Measurements from ENCODE around the gene SLC16A1. TPM values are rescaled to one million over a fixed set of nuclear protein-coding genes. Genes with fewer than 3 reads are reported as not detected.

Gene SLC16A1
- total and polyA plus RNA-seq, 2 of the 8 experiments (the other 6 are each of a cell fraction or from before 2014, with no cell fraction given) = 435 to 545 TPM

DNA sequence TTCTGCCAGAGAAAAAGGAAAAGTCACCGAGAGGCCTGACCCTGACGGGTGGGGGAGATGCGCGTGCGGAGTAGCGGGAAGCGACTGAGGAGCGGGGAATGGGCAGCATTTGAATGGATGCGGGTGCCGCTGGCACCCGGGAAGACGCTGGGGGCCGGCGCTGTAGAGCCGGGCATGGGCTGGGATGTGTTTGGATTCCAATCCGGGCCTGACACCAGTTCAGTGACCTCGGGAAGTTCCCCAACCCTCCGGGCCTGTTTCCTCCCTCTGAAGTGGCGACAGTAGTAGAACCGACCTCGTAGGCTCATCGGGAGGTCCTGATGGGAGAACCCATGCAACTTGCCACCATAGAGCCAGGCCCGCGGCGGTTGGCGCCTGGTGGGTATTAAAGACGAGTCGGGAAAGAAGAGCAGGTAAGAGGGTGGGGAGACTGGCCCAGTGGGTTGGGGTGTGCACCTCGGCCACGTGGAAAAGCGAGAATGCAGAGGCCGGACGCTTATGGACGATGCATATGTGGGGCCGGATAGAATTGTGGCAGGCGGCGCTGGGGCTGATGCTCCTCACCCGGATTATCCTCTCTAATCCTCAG is 642 bp upstream of the SLC16A1 start:
- H3K4ac ChIP-seq (replicated peaks; ENCODE audit: insufficient read length, low read depth, low read length) = no peak overlapping the region
- H4K91ac ChIP-seq (replicated peaks; ENCODE audit: insufficient read length, low read length) = peak overlapping the region; percentile 79
- peak overlapping the region; percentile 77 to 87 for H3K4me2 ChIP-seq (ENCODE audit: insufficient read depth in 1 of 2, low read depth in 2 of 2, low read length in 2 of 2)
- no peak overlapping the region for H2BK15ac ChIP-seq (ENCODE audit: low read length)
- H3K18ac ChIP-seq (ENCODE audit: extremely low read depth, low read length) = peak overlapping the region; percentile 97
- peak overlapping the region; percentile 51; the same call in 1 of the 2 replicates for H2BK12ac ChIP-seq (ENCODE audit: low read depth, low read length)
- no peak overlapping the region for H3K14ac ChIP-seq (ENCODE audit: insufficient read length)
- peak overlapping the region; percentile 81 to 95 (median 90) for H3K4me3 ChIP-seq (ENCODE audit: extremely low read depth in 1 of 4, insufficient read depth in 2 of 4, low read depth in 3 of 4, low read length in 4 of 4)
- no peak for FAIRE-seq
- peaks cover 13% of the 10 kb centered on the region for H3K23me2 ChIP-seq (ENCODE audit: low read depth, low read length)
- H3K9me3 ChIP-seq (ENCODE audit: insufficient read depth in 2 of 2, low read depth in 1 of 2, low read length in 1 of 2) = no peaks in the 10 kb centered on the region
- peak overlapping the region; percentile 99 for H4K5ac ChIP-seq (ENCODE audit: insufficient read length, low read depth, low read length)
- CTCF ChIA-PET (ENCODE audit: partially characterized antibody) = interaction anchor here (0.9 to 1.5 kb wide), 2 partner anchors 86 kb away, joined by 4 read pairs; no protein-coding TSS in a partner anchor
- H2BK120ac ChIP-seq (replicated peaks; ENCODE audit: low read depth, low read length) = peak overlapping the region; percentile 84
- no peak overlapping the region for H2BK20ac ChIP-seq (ENCODE audit: low read length)
- H2AK5ac ChIP-seq (ENCODE audit: low read depth, low read length) = no peak overlapping the region
- TF ChIP-seq, protein P1, sequence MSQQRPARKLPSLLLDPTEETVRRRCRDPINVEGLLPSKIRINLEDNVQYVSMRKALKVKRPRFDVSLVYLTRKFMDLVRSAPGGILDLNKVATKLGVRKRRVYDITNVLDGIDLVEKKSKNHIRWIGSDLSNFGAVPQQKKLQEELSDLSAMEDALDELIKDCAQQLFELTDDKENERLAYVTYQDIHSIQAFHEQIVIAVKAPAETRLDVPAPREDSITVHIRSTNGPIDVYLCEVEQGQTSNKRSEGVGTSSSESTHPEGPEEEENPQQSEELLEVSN (IDR thresholded peaks at IDR 0.05) = peak; percentile 40
- no peak for TF ChIP-seq TEAD4 (IDR thresholded peaks at IDR 0.05; ENCODE audit: low read depth, low read length)
- TF ChIP-seq KDM4A (IDR thresholded peaks at IDR 0.05; ENCODE audit: low read depth, low read length, severe bottlenecking) = peak; percentile 12
- 0 out of 2 replicates have a peak, but pooled peaks have one; percentile 7 for TF ChIP-seq KDM5A (IDR thresholded peaks at IDR 0.05; ENCODE audit: low read length)
- no peak for DNase-seq (ENCODE audit: low read depth in 1 of 2, low spot score in 2 of 2)
- peaks cover 47 to 98% of the 10 kb centered on the region in 2 experiments for H3K79me2 ChIP-seq (ENCODE audit: control insufficient read depth in 1 of 2, insufficient read depth in 2 of 2, low read length in 2 of 2)
- no peaks in the 10 kb centered on the region for H3K79me1 ChIP-seq (ENCODE audit: low read depth, low read length)
- peaks cover 4 to 8% (median 5%) of the 10 kb centered on the region in 4 experiments; a peak in 5 of 7 replicates for H3K4me1 ChIP-seq (replicated peaks in 1 of 4; ENCODE audit: control insufficient read depth in 3 of 4, insufficient read depth in 4 of 4, low read length in 3 of 4)
- H2AFZ ChIP-seq (ENCODE audit: low read length) = no peak overlapping the region
- H3K27ac ChIP-seq (ENCODE audit: low read depth, low read length) = peak overlapping the region; percentile 57; the same call in 1 of the 2 replicates
- H3K56ac ChIP-seq (replicated peaks; ENCODE audit: insufficient read length, low read depth, low read length) = peak overlapping the region; percentile 95
- H4K20me1 ChIP-seq (replicated peaks in 1 of 2; ENCODE audit: control insufficient read depth in 1 of 2, insufficient read depth in 2 of 2, low read length in 2 of 2) = peaks cover 20 to 25% of the 10 kb centered on the region in 2 experiments
- peak overlapping the region; percentile 95 for H2BK5ac ChIP-seq (ENCODE audit: low read depth, low read length)
- H4K8ac ChIP-seq (ENCODE audit: extremely low read depth, insufficient read depth, low read length) = peak overlapping the region; percentile 96
- H3K27me3 ChIP-seq (replicated peaks in 1 of 4; ENCODE audit: control insufficient read depth in 3 of 4, extremely low read depth in 1 of 4, insufficient read depth in 3 of 4, low read length in 3 of 4) = no peaks in the 10 kb centered on the region
- peak overlapping the region in 3 of 4 experiments; percentile 80 to 91 (median 90); a peak in 6 of 7 replicates for H3K9ac ChIP-seq (replicated peaks in 1 of 4; ENCODE audit: extremely low read depth in 1 of 4, low read depth in 3 of 4, low read length in 3 of 4)
- peaks cover 4 to 31% (median 11%) of the 10 kb centered on the region in 4 experiments; a peak in 6 of 8 replicates for H3K36me3 ChIP-seq (ENCODE audit: control insufficient read depth in 2 of 4, insufficient read depth in 4 of 4, low read length in 3 of 4)
- POLR2A ChIA-PET (ENCODE audit: partially characterized antibody) = interaction anchor here (0.7 to 3.1 kb wide), 32 partner anchors 9 to 241 kb away, joined by 3 to 50 read pairs (median 4); partner anchors contain the start of genes LRIG2 and PPM1J
- 2% methylated on average over 38 of the region's 38 CpGs; no CpG with 5 or more reads in 1 of the 2 experiments for WGBS, 2 experiments (ENCODE audit: extremely low coverage in 1 of 2, insufficient coverage in 1 of 2, insufficient read length in 1 of 2, insufficient replicate concordance in 2 of 2, low coverage in 1 of 2, low lambda C conversion rate in 2 of 2, missing lambda C conversion rate in 1 of 2)
- no peak overlapping the region for H3K23ac ChIP-seq (ENCODE audit: insufficient read length)

All from H1 (cell line).